Measurements from ENCODE around the gene ADCY10. TPM values are rescaled to one million over a fixed set of nuclear protein-coding genes. Genes with fewer than 3 reads are reported as not detected.
A peak's percentile ranks its signal among the peaks of the same experiment; 100 is the strongest.

ADCY10 gene
- total RNA-seq, 1 donor from 2014 or later: 0.27 TPM

GRCh38 chr1:167905671-167906070 is 8.3 kb downstream of the ADCY10 start:
- no peaks in the 10 kb centered on the region for H4K20me1 ChIP-seq (ENCODE audit: insufficient read depth, low read length)
- no peak overlapping the region for H3K4me3 ChIP-seq (ENCODE audit: insufficient read depth, low read depth, low read length)
- Mint-ChIP-seq H3K27ac (ENCODE audit: unreplicated experiment) (peak overlapping the region; percentile 75), H3K4me3 (ENCODE audit: unreplicated experiment) (no peak overlapping the region), H3K27me3 (ENCODE audit: low read depth, unreplicated experiment) (no peaks in the 10 kb centered on the region), H3K9me3 (ENCODE audit: unreplicated experiment) (peaks cover 3% of the 10 kb centered on the region), H3K36me3 (ENCODE audit: low read depth, unreplicated experiment) (peaks cover 4% of the 10 kb centered on the region), H3K4me1 (ENCODE audit: low read depth, unreplicated experiment) (peaks cover 28% of the 10 kb centered on the region)
- H3K36me3 ChIP-seq (ENCODE audit: insufficient read depth, low read length): no peaks in the 10 kb centered on the region
- FAIRE-seq: no peak
- H3K9ac ChIP-seq (ENCODE audit: low read length): no peak overlapping the region
- H3K79me2 ChIP-seq (ENCODE audit: insufficient read depth, low read length): no peaks in the 10 kb centered on the region
- DNase-seq (ENCODE audit: low read depth): no peak
- no peaks in the 10 kb centered on the region for H3K27me3 ChIP-seq (ENCODE audit: insufficient read depth, low read length)
- H3K4me1 ChIP-seq (ENCODE audit: insufficient read depth, low read length): peaks cover 7% of the 10 kb centered on the region
- no peak overlapping the region for H3K27ac ChIP-seq (ENCODE audit: low read depth, low read length)
- no peak overlapping the region for H2AFZ ChIP-seq (ENCODE audit: low read depth, low read length)
- TF ChIP-seq CTCF (IDR thresholded peaks at IDR 0.05; ENCODE audit: insufficient read depth, low read depth, low read length): no peak
- TF ChIP-seq EZH2 (IDR thresholded peaks at IDR 0.05; ENCODE audit: insufficient read depth, low read length): no peak
- H3K4me2 ChIP-seq (ENCODE audit: low read length): no peak overlapping the region
- H3K9me3 ChIP-seq (ENCODE audit: insufficient read depth, low read depth, low read length): no peaks in the 10 kb centered on the region

GRCh38 chr1:167905182-167905581 is 8.8 kb downstream of the ADCY10 start:
- peak; percentile 39 for FAIRE-seq

More at GRCh38 chr1:167905182-167905581, 8.8 kb downstream of the ADCY10 start:
- no peak overlapping the region for H3K4me3 ChIP-seq (ENCODE audit: insufficient read depth, low read depth, low read length)
- peaks cover 4% of the 10 kb centered on the region for H3K36me3 Mint-ChIP-seq (ENCODE audit: low read depth, unreplicated experiment)
- no peaks in the 10 kb centered on the region for H3K27me3 ChIP-seq (ENCODE audit: insufficient read depth, low read length)
- H3K4me1 Mint-ChIP-seq (ENCODE audit: low read depth, unreplicated experiment): peaks cover 25% of the 10 kb centered on the region
- no peaks in the 10 kb centered on the region for H3K79me2 ChIP-seq (ENCODE audit: insufficient read depth, low read length)
- no peaks in the 10 kb centered on the region for H3K27me3 Mint-ChIP-seq (ENCODE audit: low read depth, unreplicated experiment)
- peaks cover 3% of the 10 kb centered on the region for H3K9me3 Mint-ChIP-seq (ENCODE audit: unreplicated experiment)
- H3K27ac Mint-ChIP-seq (ENCODE audit: unreplicated experiment): peak overlapping the region; percentile 75
- peak; percentile 30 for DNase-seq (ENCODE audit: low read depth)
- no peaks in the 10 kb centered on the region for H3K9me3 ChIP-seq (ENCODE audit: insufficient read depth, low read depth, low read length)
- no peak overlapping the region for H3K27ac ChIP-seq (ENCODE audit: low read depth, low read length)
- H3K4me2 ChIP-seq (ENCODE audit: low read length): peak overlapping the region; percentile 31
- peak overlapping the region; percentile 46 for H2AFZ ChIP-seq (ENCODE audit: low read depth, low read length)
- no peak overlapping the region for H3K9ac ChIP-seq (ENCODE audit: low read length)
- no peaks in the 10 kb centered on the region for H3K36me3 ChIP-seq (ENCODE audit: insufficient read depth, low read length)
- TF ChIP-seq CTCF (IDR thresholded peaks at IDR 0.05; ENCODE audit: insufficient read depth, low read depth, low read length): no peak
- TF ChIP-seq EZH2 (IDR thresholded peaks at IDR 0.05; ENCODE audit: insufficient read depth, low read length): no peak
- no peak overlapping the region for H3K4me3 Mint-ChIP-seq (ENCODE audit: unreplicated experiment)
- H3K4me1 ChIP-seq (ENCODE audit: insufficient read depth, low read length): peaks cover 7% of the 10 kb centered on the region
- no peaks in the 10 kb centered on the region for H4K20me1 ChIP-seq (ENCODE audit: insufficient read depth, low read length)
